SK-N-SH treated with all-trans-retinoic acid at 6 μM for 48 hours (cell line): ENCODE results near the gene SFMBT1.

ENCODE experiments used
- ARNTL ChIP-seq: fragments of 450-650 bp; formaldehyde crosslinking; IDR thresholded peaks from 2 replicates; pipeline ENCODE4 v1.5.0; 2020; ENCODE audit warnings: low read depth, mild to moderate bottlenecking, moderate library complexity, borderline replicate concordance
- ESRRG ChIP-seq: fragments of 250-450 bp; sonication (Bioruptor Pico); IDR thresholded peaks from 2 replicates; pipeline ENCODE4 v1.6.1; 2021; ENCODE audit warnings: mild to moderate bottlenecking
- PATZ1 ChIP-seq: fragments of 250-450 bp; sonication (Bioruptor Pico); IDR thresholded peaks from 2 replicates; pipeline ENCODE4 v1.8.0; 2020; ENCODE audit warnings: mild to moderate bottlenecking, moderate library complexity, borderline replicate concordance
- RARB ChIP-seq: fragments of 250-450 bp; sonication (Bioruptor Pico); IDR thresholded peaks from 2 replicates; pipeline ENCODE4 v1.8.0; 2021; ENCODE audit warnings: mild to moderate bottlenecking, moderate library complexity
- TSHZ2 ChIP-seq: fragments of 250-450 bp; sonication (Bioruptor Pico); IDR thresholded peaks from 2 replicates; pipeline ENCODE4 v1.5.0; 2020; ENCODE audit warnings: mild to moderate bottlenecking, moderate library complexity
- ZFP30 ChIP-seq: fragments of 450-650 bp; formaldehyde crosslinking; IDR thresholded peaks from 2 replicates; pipeline ENCODE4 v1.5.0; 2022; ENCODE audit warnings: mild to moderate bottlenecking, moderate library complexity
- ZNF565 ChIP-seq: fragments of 450-650 bp; formaldehyde crosslinking; conservative IDR thresholded peaks from 2 replicates; pipeline ENCODE4 v1.5.0; 2020; ENCODE audit warnings: low read depth, mild to moderate bottlenecking, moderate library complexity
- ZNF70 ChIP-seq: fragments of 450-650 bp; formaldehyde crosslinking; IDR thresholded peaks from 2 replicates; pipeline ENCODE4 v1.5.0; 2020; ENCODE audit warnings: mild to moderate bottlenecking, moderate library complexity

GRCh38 chr3:53051929-53052328 is 6.1 kb upstream of the SFMBT1 start:
- no peak for TF ChIP-seq ARNTL (CRISPR knock-in tag)
- no peak for TF ChIP-seq ZNF565
- TF ChIP-seq ESRRG: no peak
- no peak for TF ChIP-seq ZNF70 (CRISPR knock-in tag)
- TF ChIP-seq ZFP30 (CRISPR knock-in tag): no peak
- no peak for TF ChIP-seq PATZ1 (CRISPR knock-in tag)
- no peak for TF ChIP-seq TSHZ2
- TF ChIP-seq RARB (CRISPR knock-in tag): no peak
